ENCODE measurements around the gene TBC1D12.

Gene TBC1D12

GRCh38 chr10:94409021-94409657 is 6.8 kb downstream of the TBC1D12 start:
- no peak for DNase-seq

GRCh38 chr10:94411304-94411703 is 9.0 kb downstream of the TBC1D12 start:
- DNase-seq: no peak

GRCh38 chr10:94412449-94412848 is 10.1 kb downstream of the TBC1D12 start:
- no peak for DNase-seq

GRCh38 chr10:94413361-94413760 is 11.0 kb downstream of the TBC1D12 start:
- no peak for DNase-seq

- DNase-seq: no peak
Measured at GRCh38 chr10:94416896-94417295, 14.6 kb downstream of the TBC1D12 start.

- DNase-seq: no peak
Measured at GRCh38 chr10:94417321-94417720, 15.0 kb downstream of the TBC1D12 start.

- DNase-seq: no peak
Measured at GRCh38 chr10:94420516-94420915, 18.2 kb downstream of the TBC1D12 start.

- DNase-seq: no peak
Measured at GRCh38 chr10:94420998-94421528, 18.7 kb downstream of the TBC1D12 start.

GRCh38 chr10:94423627-94424026 is 21.3 kb downstream of the TBC1D12 start:
- DNase-seq: no peak

GRCh38 chr10:94424714-94425337 is 22.5 kb downstream of the TBC1D12 start:
- no peak for DNase-seq

GRCh38 chr10:94425942-94426341 is 23.6 kb downstream of the TBC1D12 start:
- no peak for DNase-seq

GRCh38 chr10:94427166-94427565 is 24.8 kb downstream of the TBC1D12 start:
- no peak for DNase-seq

- DNase-seq: no peak
Measured at GRCh38 chr10:94428766-94429707, 26.7 kb downstream of the TBC1D12 start.

- no peak for DNase-seq
Measured at GRCh38 chr10:94430701-94431100, 28.4 kb downstream of the TBC1D12 start.

- DNase-seq: no peak
Measured at GRCh38 chr10:94432443-94432842, 30.1 kb downstream of the TBC1D12 start.

GRCh38 chr10:94439275-94439861 is 37.0 kb downstream of the TBC1D12 start:
- no peak for DNase-seq

GRCh38 chr10:94440096-94440495 is 37.8 kb downstream of the TBC1D12 start:
- no peak for DNase-seq

GRCh38 chr10:94443047-94443446 is 40.7 kb downstream of the TBC1D12 start:
- DNase-seq: no peak

- no peak for DNase-seq
Measured at GRCh38 chr10:94443549-94443948, 41.2 kb downstream of the TBC1D12 start.

GRCh38 chr10:94450782-94451181 is 48.4 kb downstream of the TBC1D12 start:
- no peak for DNase-seq

- no peak for DNase-seq
Measured at GRCh38 chr10:94451883-94452519, 49.7 kb downstream of the TBC1D12 start.

- DNase-seq: no peak
Measured at GRCh38 chr10:94456942-94457341, 54.6 kb downstream of the TBC1D12 start.

GRCh38 chr10:94459385-94459784 is 57.0 kb downstream of the TBC1D12 start:
- DNase-seq: no peak
